ENCODE data around the gene KCNQ1.
"Not testable (repeated sequence)": the region's sequence is repeated elsewhere in the genome, so short reads cannot be mapped to it uniquely, and the experiment has no call there.

Gene KCNQ1

DNA sequence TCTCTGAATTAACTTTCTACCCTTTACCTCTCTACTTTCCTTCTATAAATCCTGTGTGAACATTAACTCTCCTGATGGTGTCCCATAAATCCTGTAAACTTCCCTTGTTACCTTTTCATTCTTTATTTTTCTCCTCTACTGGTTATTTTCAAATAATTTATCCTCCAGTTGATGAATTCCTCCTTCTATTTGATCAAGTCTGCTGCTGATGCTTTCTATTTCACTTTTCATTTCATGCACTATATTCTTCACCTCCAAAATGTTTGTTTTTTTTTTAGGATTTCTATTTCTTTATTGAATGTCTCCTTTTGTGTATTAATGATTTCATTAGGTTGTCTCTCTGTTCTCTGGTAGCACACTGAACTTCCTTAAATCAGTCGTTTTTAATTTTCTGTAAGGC lies 186.4 kb downstream of the KCNQ1 start:
- DNase-seq, result no peak

DNA sequence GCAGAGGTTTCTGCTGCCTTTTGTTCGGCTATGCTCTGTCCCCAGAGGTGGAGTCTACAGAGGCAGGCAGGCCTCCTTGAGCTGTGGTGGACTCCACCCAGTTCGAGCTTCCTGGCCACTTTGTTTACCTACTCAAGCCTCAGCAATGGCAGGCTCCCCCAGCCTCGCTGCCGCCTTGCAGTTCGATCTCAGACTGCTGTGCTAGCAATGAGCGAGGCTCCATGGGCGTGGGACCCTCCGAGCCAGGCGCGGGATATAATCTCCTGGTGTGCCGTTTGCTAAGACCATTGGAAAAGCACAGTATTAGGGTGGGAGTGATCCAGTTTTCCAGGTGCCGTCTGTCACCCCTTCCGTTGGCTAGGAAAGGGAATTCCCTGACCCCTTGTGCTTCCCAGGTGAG lies 195.0 kb downstream of the KCNQ1 start:
- not testable (repeated sequence) for DNase-seq

DNA sequence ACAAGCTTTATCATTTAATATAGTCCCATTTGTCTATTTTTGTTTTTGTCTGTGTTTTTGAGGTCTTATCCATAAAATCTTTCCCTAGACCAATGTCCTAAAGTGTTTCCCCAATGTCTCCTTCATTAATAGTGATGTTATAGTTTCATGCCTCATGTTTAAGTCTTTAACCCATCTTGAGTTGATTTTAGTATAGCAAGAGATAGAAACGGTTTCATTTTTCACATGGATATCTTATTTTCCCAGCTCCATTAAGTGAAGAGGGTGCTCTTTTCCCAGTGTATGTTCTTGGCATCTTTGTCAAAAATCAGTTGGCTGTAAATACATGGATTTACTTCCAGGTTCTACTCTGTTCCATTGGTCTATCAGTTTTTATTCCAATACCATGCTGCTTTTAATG lies 196.8 kb downstream of the KCNQ1 start:
- no peak for DNase-seq

DNA sequence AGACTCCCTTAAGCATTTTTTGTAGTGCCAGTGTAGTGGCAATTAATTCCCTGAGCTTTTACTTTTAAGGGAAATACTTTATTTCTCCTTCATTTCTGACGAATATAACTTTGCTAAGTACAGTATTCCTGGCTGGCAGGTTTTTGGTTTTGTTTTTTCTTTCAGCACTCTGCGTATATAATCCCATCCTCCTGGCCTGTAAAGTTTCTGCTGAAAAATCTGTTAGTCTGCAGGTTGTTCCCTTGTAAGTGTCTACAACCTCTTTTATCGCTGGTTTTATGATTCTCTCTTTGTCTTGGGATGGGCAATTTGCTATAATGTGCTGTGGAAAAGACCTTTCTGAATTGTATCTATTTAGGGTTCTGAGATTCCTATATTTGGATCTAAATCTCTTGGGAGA lies 198.9 kb downstream of the KCNQ1 start:
- DNase-seq, result no peak

DNA sequence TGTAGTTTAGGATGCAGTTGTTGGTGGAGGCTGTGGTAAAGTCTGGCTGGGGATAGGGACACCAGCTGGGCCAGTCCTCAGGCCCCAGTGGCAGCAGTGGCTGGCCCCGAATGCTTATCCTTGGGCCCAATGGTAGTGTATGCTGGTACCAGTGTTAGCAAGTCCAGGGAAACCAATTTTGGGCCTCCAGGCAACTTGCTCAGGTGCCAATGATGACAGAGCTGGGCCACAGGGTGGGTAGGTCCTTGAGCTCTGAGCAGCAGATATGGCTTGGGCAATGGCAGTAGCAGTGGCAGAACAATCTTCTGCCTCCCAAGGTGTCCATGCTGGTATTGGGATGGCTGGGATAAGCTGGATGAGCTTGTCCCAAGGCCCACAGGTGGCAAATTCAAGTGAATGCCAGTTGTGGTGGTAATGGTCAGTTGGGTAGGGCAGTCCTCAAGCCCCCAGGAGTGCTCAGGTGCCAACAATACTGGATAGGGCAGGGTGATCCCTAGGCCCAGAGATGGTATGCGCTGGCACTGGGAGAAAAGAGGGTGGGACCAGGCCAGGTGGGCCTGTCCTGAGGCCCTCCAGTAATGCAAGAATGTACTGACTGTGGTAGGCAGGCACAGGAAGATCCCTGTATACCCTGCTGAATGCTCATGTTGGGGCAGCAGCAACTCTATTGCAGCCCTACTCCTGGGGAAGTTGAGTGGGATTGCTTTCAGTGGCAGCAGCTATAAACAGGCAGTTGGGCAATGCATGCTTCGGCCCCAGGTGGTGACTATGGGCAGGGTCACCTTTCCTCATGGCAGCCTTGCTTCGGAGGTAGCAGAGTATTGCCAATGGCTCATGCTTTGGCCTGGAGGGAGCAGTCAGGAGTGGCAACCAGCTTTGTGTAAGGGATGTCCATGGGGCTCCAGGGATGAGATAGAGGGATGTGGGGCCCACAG lies 200.3 kb downstream of the KCNQ1 start:
- DNase-seq, result no peak

DNA sequence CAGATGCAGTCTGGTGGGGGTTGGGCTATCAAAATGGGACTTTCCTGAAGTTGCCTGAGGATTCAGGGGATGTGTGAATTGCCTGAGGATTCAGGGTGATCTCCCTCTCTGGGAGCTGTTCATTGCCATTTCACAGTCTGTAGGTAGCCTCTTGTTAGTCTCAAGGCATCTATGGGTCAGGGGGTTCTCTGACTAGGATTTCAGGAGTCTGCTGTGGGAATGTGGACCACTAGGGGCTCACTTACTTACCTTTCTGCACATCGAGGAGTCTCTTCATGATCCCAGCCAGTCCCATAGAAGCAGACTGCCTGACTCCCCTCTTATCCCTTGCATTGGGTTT lies 200.9 kb downstream of the KCNQ1 start:
- no peak for DNase-seq

DNA sequence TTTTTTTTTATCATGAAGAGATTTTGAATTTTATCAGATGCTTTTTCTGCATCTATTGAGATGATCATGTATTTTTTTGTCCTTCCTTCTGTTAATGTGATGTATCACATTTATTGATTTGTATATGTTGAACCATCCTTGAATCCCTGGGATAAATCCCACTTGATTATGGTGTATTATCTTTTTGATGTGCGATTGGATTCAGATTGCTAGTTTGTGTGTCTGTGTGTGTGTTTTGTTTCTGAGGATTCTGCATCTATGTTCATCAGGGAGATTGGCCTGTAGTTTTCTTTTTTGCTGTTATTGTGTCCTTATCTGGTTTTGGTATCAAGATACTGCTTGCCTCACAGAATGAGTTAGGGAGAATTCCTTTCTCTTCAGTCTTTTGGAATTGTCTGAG lies 202.4 kb downstream of the KCNQ1 start:
- DNase-seq, result no peak

DNA sequence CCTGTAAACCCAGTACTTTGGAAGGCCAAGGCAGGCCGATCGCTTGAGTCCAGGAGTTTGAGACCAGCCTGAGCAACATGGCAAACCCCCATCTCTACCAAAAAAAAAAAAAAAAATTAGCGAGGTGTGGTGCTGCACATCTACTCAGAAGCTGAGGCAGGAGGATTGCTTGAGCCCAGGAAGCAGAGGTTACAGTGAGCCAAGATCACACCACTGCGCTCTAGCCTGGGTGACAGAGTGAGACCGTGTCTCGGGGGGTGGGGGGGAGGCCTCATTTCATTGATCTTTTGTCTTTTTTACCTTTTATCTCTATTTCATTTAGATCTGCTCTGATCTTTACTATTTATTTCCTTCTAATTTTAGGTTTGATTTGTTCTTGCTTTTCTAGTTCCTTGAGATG lies 203.1 kb downstream of the KCNQ1 start:
- DNase-seq, result no peak

DNA sequence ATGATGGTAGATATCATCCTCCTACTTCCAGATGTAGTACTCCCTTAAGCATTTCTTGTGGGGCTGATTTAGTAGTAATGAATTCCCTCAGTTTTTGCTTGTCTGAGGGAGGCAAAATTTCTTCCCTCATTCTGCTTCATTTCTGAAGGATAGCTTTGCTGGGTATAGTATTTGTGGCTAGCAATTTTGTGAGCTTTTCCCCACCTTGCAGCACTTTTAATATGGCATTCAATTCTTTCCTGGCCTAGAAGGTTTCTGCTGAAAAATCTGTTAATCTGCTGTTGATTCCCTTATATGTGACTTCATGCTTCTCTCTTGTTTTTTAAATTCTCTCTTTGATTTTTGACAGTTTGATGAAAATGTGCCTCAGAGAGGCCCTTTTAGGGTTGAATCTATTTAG lies 204.6 kb downstream of the KCNQ1 start:
- DNase-seq, result no peak

DNA sequence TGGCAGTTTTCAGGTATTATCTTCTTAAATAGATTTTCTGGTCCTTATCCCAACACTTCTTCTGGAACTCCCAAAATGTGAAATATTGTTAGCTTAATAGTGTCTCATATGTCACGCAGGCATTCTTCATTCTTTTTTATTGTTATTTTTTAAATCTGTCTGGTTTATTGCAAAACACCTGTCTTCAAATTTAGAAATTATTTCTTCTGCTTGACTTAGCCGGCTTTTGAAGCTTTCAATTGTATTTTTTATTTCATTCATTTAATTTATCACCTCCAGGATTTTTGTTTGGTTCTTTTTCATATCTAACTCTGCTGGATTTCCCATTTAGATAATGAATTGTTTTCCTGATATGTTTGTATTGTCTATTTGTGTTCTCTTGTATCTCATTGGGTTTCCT lies 205.0 kb downstream of the KCNQ1 start:
- DNase-seq, result no peak

DNA sequence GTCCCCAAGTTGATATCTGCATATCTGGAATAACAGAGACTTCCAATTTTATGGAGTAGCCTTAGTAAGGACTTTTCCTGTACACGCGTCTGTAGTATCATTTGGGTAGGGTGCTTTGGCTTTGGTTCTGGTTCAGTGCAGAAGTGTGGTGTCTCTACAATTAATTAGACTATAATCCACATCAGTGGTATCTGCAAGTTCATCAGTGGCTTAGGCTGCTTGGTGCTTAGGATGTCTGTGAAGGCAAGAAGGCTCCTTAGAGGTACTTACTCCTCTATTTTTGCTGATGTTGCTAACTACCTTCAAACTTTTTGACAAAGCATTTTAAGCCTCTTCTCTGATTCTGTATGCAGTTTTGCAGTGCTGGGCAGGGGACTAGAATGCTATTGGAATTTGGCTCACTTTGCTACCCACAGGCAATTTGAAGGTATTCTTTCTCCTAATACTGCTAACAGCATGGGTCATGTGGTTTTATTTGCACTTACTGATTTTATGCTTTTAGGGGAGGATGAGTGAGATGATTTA lies 205.6 kb downstream of the KCNQ1 start:
- DNase-seq, result no peak

DNA sequence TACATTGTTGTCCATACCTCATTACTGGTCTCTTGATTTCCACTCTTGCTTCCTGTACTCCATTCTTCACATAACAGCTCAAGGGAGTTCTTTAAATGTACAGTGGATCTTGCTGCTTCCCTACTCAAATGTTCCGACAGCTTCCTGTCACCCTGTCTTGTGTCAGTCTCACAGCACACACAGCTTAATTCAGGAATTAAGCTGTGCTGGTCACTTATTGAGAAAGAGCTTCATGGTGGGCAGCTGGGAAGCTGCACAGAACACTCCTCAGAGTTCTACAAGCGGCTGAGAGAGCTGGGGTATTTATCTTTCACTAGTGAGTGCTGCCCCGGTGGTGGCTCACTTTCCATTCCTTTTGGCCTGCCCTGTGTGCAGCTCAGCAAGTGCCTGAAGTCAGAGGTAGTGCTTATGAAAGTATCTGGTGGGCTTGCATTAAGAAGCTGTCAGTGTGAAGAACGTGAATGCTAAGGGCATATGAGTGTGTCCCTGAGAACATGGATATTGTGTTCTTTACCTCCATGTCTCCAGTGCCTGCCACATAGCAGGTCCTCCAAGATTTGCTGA lies 206.3 kb downstream of the KCNQ1 start:
- DNase-seq, result no peak

DNA sequence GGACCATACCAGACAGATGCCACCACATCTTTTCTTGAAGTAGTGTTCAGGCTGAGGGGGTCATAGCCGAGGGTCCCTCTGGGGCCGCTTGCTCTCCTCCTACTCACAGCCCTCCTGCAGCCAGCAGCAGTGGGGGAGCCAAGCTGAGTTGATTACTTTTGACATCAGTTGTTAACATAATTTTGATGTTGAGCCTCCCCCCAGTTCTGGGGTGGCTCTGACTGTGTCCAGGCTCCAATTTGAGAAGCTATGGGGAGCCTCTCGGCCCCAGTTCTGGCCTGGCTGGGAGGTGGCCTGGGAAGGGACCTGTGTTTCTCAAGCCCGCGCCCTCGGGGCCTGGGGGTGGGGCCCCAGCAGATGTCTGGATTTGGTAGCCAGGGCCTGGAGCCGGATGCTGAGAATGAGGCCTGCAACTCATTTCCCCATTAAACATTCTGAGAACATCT lies 207.0 kb downstream of the KCNQ1 start:
- DNase-seq, result no peak

DNA sequence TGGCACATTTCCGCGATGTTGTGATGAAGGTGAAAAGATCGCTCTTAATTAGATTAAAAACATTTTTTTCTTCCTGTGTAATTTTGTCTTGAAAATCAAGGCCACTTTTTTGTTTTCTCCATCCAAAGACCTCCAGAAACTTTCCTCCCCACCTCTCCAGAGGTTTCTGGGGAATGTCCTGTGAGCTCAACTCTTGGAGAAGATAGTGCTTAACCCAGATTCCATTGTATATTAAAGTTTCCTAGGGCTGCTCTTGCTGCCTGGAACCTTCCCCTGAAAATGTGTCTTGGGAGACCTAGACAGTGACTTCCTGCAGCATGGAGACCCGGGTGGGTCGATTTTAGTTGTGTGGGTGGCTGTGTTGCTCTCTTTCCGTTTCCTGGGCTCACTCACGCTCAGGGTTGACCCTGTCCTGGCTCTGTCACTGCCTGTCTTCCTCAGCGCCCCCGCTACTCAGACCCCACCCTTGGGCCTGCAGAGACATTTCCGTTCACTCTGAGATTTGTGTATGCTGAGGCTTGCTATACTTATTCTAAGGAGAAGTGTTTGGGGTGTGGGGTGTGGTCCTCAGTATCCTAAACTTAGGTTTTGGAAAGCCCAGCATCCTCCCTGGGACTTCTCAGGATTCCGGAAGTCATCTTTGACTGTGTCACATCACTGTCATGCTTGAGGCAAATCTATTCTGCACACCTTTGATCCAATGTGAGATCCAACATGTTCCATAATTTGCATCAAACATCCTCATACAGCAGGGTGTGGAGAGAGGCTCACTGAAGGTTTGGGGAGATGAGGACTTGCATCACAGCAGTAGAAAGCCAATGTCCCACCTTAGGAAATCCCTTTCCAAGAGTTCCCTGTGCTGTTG lies 207.8 kb downstream of the KCNQ1 start:
- DNase-seq, result no peak

DNA sequence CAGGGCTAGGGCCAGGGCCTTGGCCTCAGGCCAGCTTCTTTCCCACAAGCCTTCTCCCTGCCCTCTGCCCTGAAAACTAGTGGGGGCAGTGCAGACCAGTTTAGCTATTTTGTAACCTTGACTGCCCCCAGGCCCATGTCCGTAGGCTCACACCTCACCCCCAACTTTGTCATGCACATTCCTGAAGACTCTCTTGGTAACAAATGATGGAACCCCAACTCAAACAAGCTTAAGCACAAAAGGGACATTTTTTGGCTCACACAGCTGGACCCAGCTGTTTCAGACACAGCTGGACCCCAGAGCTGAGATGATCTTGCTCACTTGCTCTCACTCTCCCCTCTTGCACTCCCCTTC lies 208.4 kb downstream of the KCNQ1 start:
- DNase-seq, result no peak

DNA sequence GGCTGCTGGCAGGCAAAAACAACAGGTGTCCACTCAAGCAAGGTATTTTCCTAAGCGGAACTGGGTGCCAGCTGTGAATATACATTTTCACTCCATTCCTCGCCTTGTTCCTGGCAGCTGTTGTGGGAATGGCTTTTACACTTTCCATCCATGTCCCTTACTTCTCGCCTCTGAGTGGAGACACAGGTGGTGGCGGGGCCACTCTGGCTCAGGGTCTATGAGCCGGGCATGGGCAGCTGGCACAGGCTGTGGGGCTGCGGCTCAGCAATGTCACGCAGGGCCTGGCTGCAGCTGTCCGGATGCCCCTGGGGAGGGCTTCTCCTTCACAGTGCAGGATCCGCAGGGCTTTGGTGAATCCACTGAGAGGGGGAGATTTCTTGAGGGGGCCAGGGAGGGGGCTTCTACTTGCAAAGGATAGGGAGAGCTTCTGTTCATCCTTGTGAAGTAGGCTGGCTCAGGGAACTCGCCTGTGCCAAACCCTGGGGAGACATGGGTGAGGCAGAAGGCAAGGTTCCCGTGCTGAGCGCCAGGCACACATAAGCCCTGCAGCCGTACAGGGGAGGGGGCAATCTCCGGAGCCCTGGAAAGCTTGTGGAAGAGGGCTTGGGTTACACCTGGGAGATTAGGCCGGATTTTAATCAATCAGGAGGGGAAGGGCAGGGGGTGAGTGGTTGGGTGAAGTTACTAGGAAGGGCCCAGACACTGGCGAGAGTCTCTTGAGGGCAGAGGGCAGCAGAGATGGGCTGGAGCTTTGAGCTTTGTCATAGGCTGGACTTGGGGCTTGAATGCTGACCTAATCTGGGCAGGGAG lies 209.3 kb downstream of the KCNQ1 start:
- DNase-seq, result no peak

DNA sequence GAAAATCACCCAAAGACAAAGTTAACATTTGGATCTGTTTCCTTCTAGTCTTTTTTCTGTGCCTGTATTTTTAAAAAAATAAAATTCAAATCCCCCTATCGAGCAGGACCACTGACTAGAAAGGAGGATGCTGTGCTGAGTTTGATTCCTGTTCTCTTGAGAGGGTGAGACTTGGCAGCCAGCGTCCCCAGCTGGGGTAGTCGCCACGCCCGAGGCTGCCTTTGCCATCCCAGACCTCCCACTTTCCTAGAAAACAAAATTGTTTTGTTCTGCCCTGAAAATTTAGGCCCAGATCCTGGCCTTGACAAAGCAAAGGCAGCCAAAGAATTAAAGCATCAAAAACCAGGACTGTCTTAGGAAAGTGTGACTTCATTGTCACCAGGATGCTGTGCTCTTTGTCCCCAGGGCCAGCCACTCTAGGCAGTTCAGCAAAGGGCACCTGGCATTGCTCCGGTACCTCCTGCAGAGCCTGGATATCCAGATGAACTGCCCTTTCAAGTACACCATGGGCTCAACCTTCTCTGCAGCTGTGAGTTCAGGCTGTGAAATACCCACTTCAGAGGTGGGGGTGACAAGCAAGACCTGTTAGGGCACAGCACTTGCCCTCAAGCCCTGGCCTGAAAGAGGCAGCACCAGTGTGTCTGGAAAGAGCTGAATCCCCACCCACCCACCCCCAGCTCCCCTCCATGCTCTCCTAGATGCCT lies 210.4 kb downstream of the KCNQ1 start:
- DNase-seq, result no peak

DNA sequence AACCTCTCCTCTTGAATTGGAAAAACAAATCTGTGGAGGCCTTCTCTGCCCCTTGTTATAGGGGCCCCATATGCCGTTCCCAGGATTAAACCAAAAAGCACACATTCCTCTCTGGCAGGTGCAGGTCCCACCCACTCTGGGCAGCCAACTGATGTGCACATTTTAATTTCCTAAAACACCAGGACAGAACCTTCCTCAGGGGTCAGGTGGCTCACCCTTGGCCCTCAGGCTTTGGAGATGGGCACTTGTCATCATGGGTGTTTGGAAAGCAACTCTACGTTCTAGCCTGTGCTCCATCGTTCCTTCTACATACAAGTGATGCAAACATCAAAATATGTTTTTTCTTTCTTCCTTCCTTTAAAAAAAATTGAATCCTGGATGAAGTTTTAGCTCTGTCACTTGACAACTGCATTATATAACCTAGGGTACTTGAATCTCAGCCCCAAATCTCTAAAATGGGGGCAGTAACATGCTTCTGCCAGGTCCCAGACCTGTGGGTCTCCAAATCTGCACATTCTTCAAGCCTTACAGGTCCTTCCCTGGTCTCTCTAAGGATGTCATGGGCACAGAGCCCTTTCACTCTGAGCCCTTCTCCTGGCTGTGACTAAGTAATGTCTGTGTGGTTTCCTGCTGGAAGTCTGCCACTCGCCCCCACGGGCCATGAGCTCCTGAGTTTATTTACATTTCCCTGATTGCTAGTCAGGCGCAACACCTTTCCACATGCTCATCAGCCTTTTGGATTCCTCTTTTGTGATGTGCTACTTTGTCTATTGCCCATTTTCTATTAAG lies 211.2 kb downstream of the KCNQ1 start:
- DNase-seq, result no peak

DNA sequence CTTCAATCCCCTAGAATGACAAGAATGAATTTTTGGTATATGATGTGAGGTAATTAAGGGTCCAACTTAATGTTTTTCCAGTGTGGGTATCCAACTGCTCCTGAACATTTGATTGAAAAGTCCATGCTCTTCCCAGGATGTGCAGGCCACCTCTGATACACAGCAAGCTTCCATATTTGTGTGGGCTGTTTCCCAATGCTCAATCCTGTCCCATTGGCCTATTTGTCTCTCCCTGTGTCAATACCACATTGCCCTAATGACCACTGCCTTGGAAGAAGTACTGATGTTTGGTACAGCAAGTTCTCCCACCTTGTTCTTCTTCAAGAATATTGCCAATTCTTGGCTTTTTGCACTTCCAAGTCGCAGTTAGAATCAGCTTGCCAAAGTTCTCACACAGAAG lies 212.1 kb downstream of the KCNQ1 start:
- DNase-seq, result no peak

DNA sequence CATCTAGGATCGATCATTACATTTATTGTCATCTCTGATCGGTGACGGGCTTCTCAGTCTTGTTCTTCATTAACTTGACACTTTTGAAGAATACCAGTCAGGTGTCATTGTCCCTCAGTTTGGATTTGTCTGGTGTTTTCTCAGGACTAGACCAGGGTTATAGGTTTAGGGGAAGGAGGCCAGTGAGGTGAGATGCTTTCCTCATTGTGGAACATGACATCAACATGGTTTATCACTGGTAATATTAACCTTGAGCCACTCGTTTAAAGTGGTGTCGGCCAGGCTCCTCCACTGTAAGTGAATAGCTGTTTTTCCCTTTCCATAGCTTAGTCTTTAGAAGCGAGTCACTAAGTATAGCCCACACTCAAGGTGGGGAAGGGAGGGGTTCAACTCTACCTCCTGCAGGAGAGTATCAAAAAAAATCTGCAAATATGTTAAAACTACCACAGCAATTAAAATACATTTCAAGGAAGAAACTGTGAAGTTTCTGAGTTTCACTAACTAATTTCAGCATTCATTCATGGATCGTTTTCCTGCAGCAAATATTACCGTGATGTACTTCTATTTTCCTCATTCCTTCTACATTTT lies 213.0 kb downstream of the KCNQ1 start:
- no peak for DNase-seq

Data from 8988T (cell line).